HepG2 (cell line): Measurements from ENCODE around the gene PTGIS. TPM values are rescaled to one million over a fixed set of nuclear protein-coding genes. Genes with fewer than 3 reads are reported as not detected.
A peak's percentile ranks its signal among the peaks of the same experiment; 100 is the strongest.

Experiments
- ASH2L ChIP-seq: fragments of 300-600, 200-600 bp; sonication (generic); IDR thresholded peaks from 2 replicates; pipeline ENCODE4 v1.7.0; 2017; ENCODE audit warnings: low read depth, mild to moderate bottlenecking, moderate library complexity, mixed read lengths, low read length; ENCODE audit not compliant: insufficient read length
- CBX1 ChIP-seq: IDR thresholded peaks from one replicate; pipeline ENCODE4 v1.6.1; 2016; ENCODE audit warnings: antibody characterized with exemption, low read depth
- CREM ChIP-seq, 2 experiments: sonication (generic) in 1 of 2; formaldehyde crosslinking in 1 of 2; IDR thresholded peaks; 2 replicates each; pipeline versions ENCODE4 v1.4.0 to v1.6.1; 2016 to 2020; ENCODE audit warnings: antibody characterized with exemption in 1 of 2, mild to moderate bottlenecking in 1 of 2, missing genetic modification reagents in 1 of 2
- DR1 ChIP-seq: sonication (generic); formaldehyde crosslinking; IDR thresholded peaks from 2 replicates; pipeline ENCODE4 v1.8.0; 2021; ENCODE audit warnings: mild to moderate bottlenecking, missing genetic modification reagents, inconsistent platforms
- HMG20B ChIP-seq: conservative IDR thresholded peaks from 2 replicates; pipeline ENCODE4 v1.6.1; 2016; ENCODE audit warnings: missing genetic modification reagents, missing compliant biosample characterization
- KDM5B ChIP-seq: sonication (generic); formaldehyde crosslinking; IDR thresholded peaks from 2 replicates; pipeline ENCODE4 v1.4.0; 2020; ENCODE audit warnings: missing genetic modification reagents, mild to moderate bottlenecking, borderline replicate concordance
- MAFK ChIP-seq, 2 experiments: IDR thresholded peaks in 1 of 2; conservative IDR thresholded peaks in 1 of 2; 2 replicates each; pipeline ENCODE4 v1.6.1; 2011; ENCODE audit warnings: improper control_type of control experiment in 2 of 2, low read length in 2 of 2
- MIXL1 ChIP-seq: IDR thresholded peaks from 2 replicates; pipeline ENCODE4 v1.6.1; 2016
- NPAS2 ChIP-seq: sonication (generic); formaldehyde crosslinking; IDR thresholded peaks from 2 replicates; pipeline ENCODE4 v1.8.0; 2022; ENCODE audit warnings: mild to moderate bottlenecking, missing genetic modification reagents, borderline replicate concordance
- ONECUT2 ChIP-seq: sonication (generic); formaldehyde crosslinking; IDR thresholded peaks from 2 replicates; pipeline ENCODE4 v1.4.0; 2020; ENCODE audit warnings: missing genetic modification reagents
- PCBP2 ChIP-seq: fragments of 200-400 bp; formaldehyde crosslinking; optimal IDR thresholded peaks from 2 replicates; pipeline ENCODE3; 2018; ENCODE audit warnings: low read length, low read depth; ENCODE audit not compliant: poor library complexity, severe bottlenecking
- REL ChIP-seq: sonication (generic); formaldehyde crosslinking; conservative IDR thresholded peaks from 2 replicates; pipeline ENCODE4 v1.8.0; 2022; ENCODE audit warnings: mild to moderate bottlenecking, missing genetic modification reagents, moderate library complexity
- RNF2 ChIP-seq: fragments of 450-650 bp; conservative IDR thresholded peaks from 2 replicates; pipeline ENCODE4 v1.6.1; 2016; ENCODE audit warnings: low read depth
- SIX4 ChIP-seq: sonication (generic); formaldehyde crosslinking; IDR thresholded peaks from 2 replicates; pipeline ENCODE4 v1.4.0; 2020; ENCODE audit warnings: missing genetic modification reagents
- SMAD3 ChIP-seq: sonication (generic); formaldehyde crosslinking; IDR thresholded peaks from 2 replicates; pipeline ENCODE4 v1.4.0; 2020; ENCODE audit warnings: missing genetic modification reagents
- SP140L ChIP-seq: sonication (generic); formaldehyde crosslinking; IDR thresholded peaks from 2 replicates; pipeline ENCODE4 v1.4.0; 2020; ENCODE audit warnings: missing genetic modification reagents, borderline replicate concordance
- YEATS2 ChIP-seq: sonication (generic); formaldehyde crosslinking; IDR thresholded peaks from 2 replicates; pipeline ENCODE4 v1.4.0; 2020; ENCODE audit warnings: missing genetic modification reagents, borderline replicate concordance
- ZBTB8A ChIP-seq: sonication (generic); formaldehyde crosslinking; IDR thresholded peaks from 2 replicates; pipeline ENCODE4 v1.4.0; 2020; ENCODE audit warnings: mild to moderate bottlenecking, low read depth, missing genetic modification reagents, borderline replicate concordance
- ZNF256 ChIP-seq: sonication (generic); formaldehyde crosslinking; conservative IDR thresholded peaks from 2 replicates; pipeline ENCODE4 v1.4.0; 2020; ENCODE audit warnings: missing genetic modification reagents
- ZNF282 ChIP-seq: fragments of 450-650 bp; IDR thresholded peaks from 2 replicates; pipeline ENCODE4 v1.6.1; 2018; ENCODE audit not compliant: partially characterized antibody
- ZNF501 ChIP-seq: sonication (generic); formaldehyde crosslinking; IDR thresholded peaks from 2 replicates; pipeline ENCODE4 v1.5.1; 2020; ENCODE audit warnings: mild to moderate bottlenecking, moderate library complexity, missing genetic modification reagents
- ZNF644 ChIP-seq: IDR thresholded peaks from 2 replicates; pipeline ENCODE4 v1.6.1; 2016; ENCODE audit warnings: low read depth
- ZNF703 ChIP-seq: sonication (generic); formaldehyde crosslinking; IDR thresholded peaks from 2 replicates; pipeline ENCODE4 v1.5.1; 2020; ENCODE audit warnings: missing genetic modification reagents, mild to moderate bottlenecking, moderate library complexity, borderline replicate concordance
- ZNF850 ChIP-seq: sonication (generic); formaldehyde crosslinking; conservative IDR thresholded peaks from 2 replicates; pipeline ENCODE4 v1.9.0; 2021; ENCODE audit warnings: mild to moderate bottlenecking, missing genetic modification reagents
- polyA plus RNA-seq, 8 experiments: library from polyadenylated mRNA; depleted of rRNA in 3 of 8; stranded (reverse) in 7 of 8; unstranded in 1 of 8; fragments of >200 nt; fragmentation: Illumina TruSeq in 4 of 8; extraction: Trizol in 4 of 8; gene quantifications; 2 replicates each; pipeline versions ENCODE4 v1.2.1 to v1.2.3, GENCODE V29; 2011 to 2016; ENCODE audit warnings: low read depth in 4 of 8, missing spikeins in 1 of 8, mixed read lengths in 1 of 8; ENCODE audit not compliant: insufficient read depth in 1 of 8
- total RNA-seq, 5 experiments: library from RNA; depleted of rRNA; stranded (reverse); fragments of >200 nt; fragmentation: Illumina TruSeq; extraction: Trizol; gene quantifications; 2 replicates each; pipeline ENCODE4 v1.2.3, GENCODE V29; 2016; ENCODE audit warnings: low read depth in 1 of 5
- TF ChIP-seq, protein P1 (sequence below): sonication (generic); formaldehyde crosslinking; conservative IDR thresholded peaks from 2 replicates; pipeline ENCODE4 v1.4.0; 2020; ENCODE audit warnings: missing genetic modification reagents
- TF ChIP-seq, protein P2 (sequence below): sonication (generic); formaldehyde crosslinking; IDR thresholded peaks from 2 replicates; pipeline ENCODE4 v1.8.1; 2023; ENCODE audit warnings: mild to moderate bottlenecking, missing genetic modification reagents
- TF ChIP-seq, protein P3 (sequence below): IDR thresholded peaks from 2 replicates; pipeline ENCODE4 v1.6.1; 2012; ENCODE audit warnings: low read depth, low read length, improper control_type of control experiment
- TF ChIP-seq, protein P4 (sequence below): sonication (generic); formaldehyde crosslinking; IDR thresholded peaks from 2 replicates; pipeline ENCODE4 v1.4.0; 2020; ENCODE audit warnings: missing genetic modification reagents, mild to moderate bottlenecking, borderline replicate concordance

PTGIS gene
- total and polyA plus RNA-seq, 2 of the 13 experiments (the other 11 are each of a cell fraction or from before 2014, with no cell fraction given) = not detected

DNA sequence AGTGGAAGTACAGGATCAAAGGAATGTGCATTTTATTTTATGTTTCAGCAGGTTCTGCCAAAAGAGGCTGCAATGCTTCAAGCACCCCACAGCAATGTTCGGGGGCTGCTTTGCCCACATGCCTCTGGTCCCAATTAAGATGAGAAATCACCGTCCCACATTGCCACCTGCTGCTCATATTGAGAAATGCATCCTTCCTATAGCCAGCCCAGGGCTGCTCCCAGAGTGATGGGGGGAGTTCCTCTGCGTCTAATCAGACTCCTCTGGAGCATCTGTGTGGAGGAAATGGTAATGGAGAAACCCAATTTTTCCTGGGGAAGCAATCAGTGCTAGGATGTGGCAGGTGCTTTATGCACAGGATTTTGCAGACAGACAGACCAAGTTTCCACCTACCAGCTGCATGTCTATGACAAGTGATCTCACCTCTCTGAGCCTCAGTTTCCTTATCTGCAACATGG is 33.7 kb downstream of the PTGIS start (continued):
- TF ChIP-seq, protein P1, sequence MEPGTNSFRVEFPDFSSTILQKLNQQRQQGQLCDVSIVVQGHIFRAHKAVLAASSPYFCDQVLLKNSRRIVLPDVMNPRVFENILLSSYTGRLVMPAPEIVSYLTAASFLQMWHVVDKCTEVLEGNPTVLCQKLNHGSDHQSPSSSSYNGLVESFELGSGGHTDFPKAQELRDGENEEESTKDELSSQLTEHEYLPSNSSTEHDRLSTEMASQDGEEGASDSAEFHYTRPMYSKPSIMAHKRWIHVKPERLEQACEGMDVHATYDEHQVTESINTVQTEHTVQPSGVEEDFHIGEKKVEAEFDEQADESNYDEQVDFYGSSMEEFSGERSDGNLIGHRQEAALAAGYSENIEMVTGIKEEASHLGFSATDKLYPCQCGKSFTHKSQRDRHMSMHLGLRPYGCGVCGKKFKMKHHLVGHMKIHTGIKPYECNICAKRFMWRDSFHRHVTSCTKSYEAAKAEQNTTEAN (CRISPR knock-in tag) = no peak
- TF ChIP-seq ZNF644 = no peak
- TF ChIP-seq HMG20B (CRISPR knock-in tag) = no peak
- no peak for TF ChIP-seq MAFK (conservative IDR thresholded peaks at IDR 0.05 in 1 of 2, IDR thresholded peaks at IDR 0.05 in 1 of 2; ENCODE audit: low read length in 2 of 2)
- TF ChIP-seq CBX1 = no peak
- TF ChIP-seq ZNF501 (CRISPR knock-in tag) = peak; percentile 36; the same call in 1 of the 2 replicates
- no peak for TF ChIP-seq SP140L (CRISPR knock-in tag)
- peak; percentile 41; the same call in 1 of the 2 replicates for TF ChIP-seq SMAD3
- TF ChIP-seq ZNF282 = no peak
- no peak for TF ChIP-seq REL
- TF ChIP-seq DR1 (CRISPR knock-in tag) = no peak
- no peak for TF ChIP-seq KDM5B (CRISPR knock-in tag)
- TF ChIP-seq, protein P2, sequence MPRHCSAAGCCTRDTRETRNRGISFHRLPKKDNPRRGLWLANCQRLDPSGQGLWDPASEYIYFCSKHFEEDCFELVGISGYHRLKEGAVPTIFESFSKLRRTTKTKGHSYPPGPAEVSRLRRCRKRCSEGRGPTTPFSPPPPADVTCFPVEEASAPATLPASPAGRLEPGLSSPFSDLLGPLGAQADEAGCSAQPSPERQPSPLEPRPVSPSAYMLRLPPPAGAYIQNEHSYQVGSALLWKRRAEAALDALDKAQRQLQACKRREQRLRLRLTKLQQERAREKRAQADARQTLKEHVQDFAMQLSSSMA (CRISPR knock-in tag) = no peak
- no peak for TF ChIP-seq PCBP2
- no peak for TF ChIP-seq ZNF703 (CRISPR knock-in tag)
- TF ChIP-seq NPAS2 (CRISPR knock-in tag) = no peak
- no peak for TF ChIP-seq CREM (IDR thresholded peaks at IDR 0.05)
- TF ChIP-seq CREM (CRISPR knock-in tag; IDR thresholded peaks at IDR 0.05) = no peak
- no peak for TF ChIP-seq ZBTB8A
- TF ChIP-seq ONECUT2 (CRISPR knock-in tag) = no peak
- no peak for TF ChIP-seq ZNF256 (CRISPR knock-in tag)
- no peak for TF ChIP-seq SIX4 (CRISPR knock-in tag)
- no peak for TF ChIP-seq YEATS2
- no peak for TF ChIP-seq ZNF850
- TF ChIP-seq, protein P3, sequence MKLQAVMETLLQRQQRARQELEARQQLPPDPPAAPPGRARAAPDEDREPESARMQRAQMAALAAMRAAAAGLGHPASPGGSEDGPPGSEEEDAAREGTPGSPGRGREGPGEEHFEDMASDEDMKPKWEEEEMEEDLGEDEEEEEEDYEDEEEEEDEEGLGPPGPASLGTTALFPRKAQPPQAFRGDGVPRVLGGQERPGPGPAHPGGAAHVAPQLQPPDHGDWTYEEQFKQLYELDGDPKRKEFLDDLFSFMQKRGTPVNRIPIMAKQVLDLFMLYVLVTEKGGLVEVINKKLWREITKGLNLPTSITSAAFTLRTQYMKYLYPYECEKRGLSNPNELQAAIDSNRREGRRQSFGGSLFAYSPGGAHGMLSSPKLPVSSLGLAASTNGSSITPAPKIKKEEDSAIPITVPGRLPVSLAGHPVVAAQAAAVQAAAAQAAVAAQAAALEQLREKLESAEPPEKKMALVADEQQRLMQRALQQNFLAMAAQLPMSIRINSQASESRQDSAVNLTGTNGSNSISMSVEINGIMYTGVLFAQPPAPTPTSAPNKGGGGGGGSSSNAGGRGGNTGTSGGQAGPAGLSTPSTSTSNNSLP = peak; percentile 74
- 0 out of 2 replicates have a peak, but pooled peaks have one; percentile 41 for TF ChIP-seq MIXL1 (CRISPR knock-in tag)
- TF ChIP-seq ASH2L = peak; percentile 37
- TF ChIP-seq RNF2 = no peak
- TF ChIP-seq, protein P4, sequence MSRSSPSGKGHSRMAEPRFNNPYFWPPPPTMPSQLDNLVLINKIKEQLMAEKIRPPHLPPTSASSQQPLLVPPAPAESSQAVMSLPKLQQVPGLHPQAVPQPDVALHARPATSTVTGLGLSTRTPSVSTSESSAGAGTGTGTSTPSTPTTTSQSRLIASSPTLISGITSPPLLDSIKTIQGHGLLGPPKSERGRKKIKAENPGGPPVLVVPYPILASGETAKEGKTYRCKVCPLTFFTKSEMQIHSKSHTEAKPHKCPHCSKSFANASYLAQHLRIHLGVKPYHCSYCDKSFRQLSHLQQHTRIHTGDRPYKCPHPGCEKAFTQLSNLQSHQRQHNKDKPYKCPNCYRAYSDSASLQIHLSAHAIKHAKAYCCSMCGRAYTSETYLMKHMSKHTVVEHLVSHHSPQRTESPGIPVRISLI (CRISPR knock-in tag) = no peak
